ENCODE data around the gene HAUS1. TPM values are rescaled to one million over a fixed set of nuclear protein-coding genes. Genes with fewer than 3 reads are reported as not detected.

HAUS1 gene
- total and polyA plus RNA-seq, 2 of the 4 experiments (the other 2 are of a cell fraction) = 25.3 to 33.4 TPM

GRCh38 chr18:46080156-46080555 lies 24.0 kb upstream of the HAUS1 start:
- TF ChIP-seq MXI1 (IDR thresholded peaks at IDR 0.05; ENCODE audit: borderline replicate concordance, low read depth, low read length) = no peak
- TF ChIP-seq ELK1 (IDR thresholded peaks at IDR 0.05; ENCODE audit: borderline replicate concordance, low read depth, low read length) = no peak
- no peak overlapping the region for H3K14ac ChIP-seq (replicated peaks; ENCODE audit: low read depth, low read length)
- no peak overlapping the region for H2BK5ac ChIP-seq (ENCODE audit: low read depth, low read length, poor library complexity, severe bottlenecking)
- ChIA-PET POLR2A (ENCODE audit: unreplicated experiment) (no interaction called here), CTCF (interaction anchor here (0.6 kb wide), 1 partner anchor 360 kb away, joined by 5 read pairs; no protein-coding TSS in a partner anchor)
- ATAC-seq (ENCODE audit: low read depth) = no peak
- no peaks in the 10 kb centered on the region for H3K9me3 ChIP-seq (ENCODE audit: control insufficient read depth, insufficient read depth, low read length)
- no peaks in the 10 kb centered on the region for H4K20me1 ChIP-seq (ENCODE audit: insufficient read depth, low read length)
- H3K23ac ChIP-seq (ENCODE audit: low read depth, low read length) = no peak overlapping the region
- peaks cover 6% of the 10 kb centered on the region in 2 experiments; a peak in 3 of 4 replicates for H3K79me1 ChIP-seq (ENCODE audit: low read depth in 1 of 2, low read length in 2 of 2)
- in situ Hi-C loops (cut with MboI; ENCODE audit: low sequenced_read_pairs) (loop anchor here (10.0 kb wide), 1 partner anchor 165 kb away; no protein-coding TSS in a partner anchor), intact Hi-C loops (cut with micrococcal nuclease) (no loop called here), dilution Hi-C loops (cut with HindIII; ENCODE audit: low sequenced_read_pairs, unreplicated experiment) (no loop called here)
- H3K9me1 ChIP-seq (ENCODE audit: insufficient read depth, low read length) = no peaks in the 10 kb centered on the region
- no peak overlapping the region for H4K5ac ChIP-seq (ENCODE audit: low read depth, low read length)
- no peak overlapping the region for H2BK20ac ChIP-seq (ENCODE audit: low read depth, low read length)
- H3K9ac ChIP-seq (ENCODE audit: low read depth, low read length) = no peak overlapping the region
- H2BK120ac ChIP-seq (ENCODE audit: low read depth, low read length) = no peak overlapping the region
- no peaks in the 10 kb centered on the region for H3K27me3 ChIP-seq (ENCODE audit: control insufficient read depth, insufficient read depth, low read length)
- no peak overlapping the region for H3K18ac ChIP-seq (ENCODE audit: low read depth, low read length)
- H3K4me2 ChIP-seq (ENCODE audit: low read depth, low read length) = no peak overlapping the region
- no peak overlapping the region for H4K91ac ChIP-seq (ENCODE audit: insufficient read depth, low read depth, low read length)
- no peak overlapping the region for H3K4me3 ChIP-seq (ENCODE audit: insufficient read depth, low read depth, low read length)
- no TSS peak for BruUV-seq (replicated peaks)
- no peak overlapping the region for H2BK15ac ChIP-seq (ENCODE audit: low read depth, low read length)
- no peak overlapping the region for H4K8ac ChIP-seq (ENCODE audit: low read depth in 2 of 2, low read length in 2 of 2)
- H2AK5ac ChIP-seq (ENCODE audit: low read depth, low read length) = no peak overlapping the region
- peaks cover 45% of the 10 kb centered on the region for H3K36me3 ChIP-seq (ENCODE audit: control insufficient read depth, insufficient read depth, low read length)
- H2AFZ ChIP-seq (replicated peaks; ENCODE audit: low read length, poor library complexity) = no peak overlapping the region
- H3K27ac ChIP-seq (ENCODE audit: insufficient read depth, low read length) = no peak overlapping the region
- no CpG with 5 or more reads among the region's 1 CpG for whole genome bisulfite sequencing, 2 experiments (ENCODE audit: extremely low coverage in 2 of 2, insufficient read length in 1 of 2)
- no peak overlapping the region for H3K4ac ChIP-seq (ENCODE audit: low read depth, low read length)
- H2AK9ac ChIP-seq (replicated peaks; ENCODE audit: low read depth, low read length, poor library complexity) = no peak overlapping the region
- DNase-seq = no peak
- peaks cover 2% of the 10 kb centered on the region; the same call in 1 of the 2 replicates for H3K4me1 ChIP-seq (ENCODE audit: control insufficient read depth, insufficient read depth, low read length)
- no peak overlapping the region for H3K56ac ChIP-seq (ENCODE audit: extremely low read depth, insufficient read depth, low read length)

Measured in IMR-90 (cell line).